ENCODE data around the gene TTC33.

GRCh38 chr5:40675396-40676133 is 80.2 kb downstream of the TTC33 start:
- TF ChIP-seq POLR2A (IDR thresholded peaks at IDR 0.05): peak in 1 of 4 donors; percentile 18
- TF ChIP-seq CTCF (IDR thresholded peaks at IDR 0.05): no peak
